Loucy (cell line): Measurements from ENCODE around the gene PUM2.

ENCODE experiments used
- EZH2phosphoT487 ChIP-seq: fragments of 200-600 bp; IDR thresholded peaks from 2 replicates; pipeline ENCODE4 v1.6.1; 2018; ENCODE audit warnings: antibody characterized with exemption, mild to moderate bottlenecking, moderate library complexity, borderline replicate concordance
- TF ChIP-seq, protein P1 (sequence below): fragments of 200-600 bp; sonication (generic); conservative IDR thresholded peaks from 2 replicates; pipeline ENCODE4 v1.5.1; 2014; ENCODE audit warnings: mild to moderate bottlenecking, antibody characterized with exemption, low read length

DNA sequence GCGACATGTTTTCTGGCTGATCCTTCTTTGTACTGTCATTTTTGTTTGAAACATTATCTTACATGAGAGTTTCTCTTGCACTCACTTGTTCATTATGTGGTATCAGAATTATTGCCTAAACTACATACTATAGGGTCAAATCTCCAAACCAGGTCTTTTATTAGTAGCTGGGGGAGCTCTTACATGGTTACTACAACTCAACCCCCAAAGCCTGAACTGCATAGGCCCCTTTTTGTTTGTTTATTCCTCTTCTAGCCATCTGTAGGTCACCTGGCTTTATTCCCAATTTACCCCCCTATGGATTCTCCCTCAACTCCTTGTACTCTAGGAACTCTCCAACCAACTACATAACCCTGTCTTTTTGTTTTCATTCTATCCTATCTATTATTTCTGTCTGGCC is 46.7 kb downstream of the PUM2 start:
- TF ChIP-seq, protein P1, sequence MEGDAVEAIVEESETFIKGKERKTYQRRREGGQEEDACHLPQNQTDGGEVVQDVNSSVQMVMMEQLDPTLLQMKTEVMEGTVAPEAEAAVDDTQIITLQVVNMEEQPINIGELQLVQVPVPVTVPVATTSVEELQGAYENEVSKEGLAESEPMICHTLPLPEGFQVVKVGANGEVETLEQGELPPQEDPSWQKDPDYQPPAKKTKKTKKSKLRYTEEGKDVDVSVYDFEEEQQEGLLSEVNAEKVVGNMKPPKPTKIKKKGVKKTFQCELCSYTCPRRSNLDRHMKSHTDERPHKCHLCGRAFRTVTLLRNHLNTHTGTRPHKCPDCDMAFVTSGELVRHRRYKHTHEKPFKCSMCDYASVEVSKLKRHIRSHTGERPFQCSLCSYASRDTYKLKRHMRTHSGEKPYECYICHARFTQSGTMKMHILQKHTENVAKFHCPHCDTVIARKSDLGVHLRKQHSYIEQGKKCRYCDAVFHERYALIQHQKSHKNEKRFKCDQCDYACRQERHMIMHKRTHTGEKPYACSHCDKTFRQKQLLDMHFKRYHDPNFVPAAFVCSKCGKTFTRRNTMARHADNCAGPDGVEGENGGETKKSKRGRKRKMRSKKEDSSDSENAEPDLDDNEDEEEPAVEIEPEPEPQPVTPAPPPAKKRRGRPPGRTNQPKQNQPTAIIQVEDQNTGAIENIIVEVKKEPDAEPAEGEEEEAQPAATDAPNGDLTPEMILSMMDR = no peak
- TF ChIP-seq EZH2phosphoT487 = no peak
